Measurements from ENCODE around the gene PAIP2B. TPM values are rescaled to one million over a fixed set of nuclear protein-coding genes. Genes with fewer than 3 reads are reported as not detected.

Gene PAIP2B
- total RNA-seq, 2 donors from 2014 or later: 18.1 to 21.3 TPM

GRCh38 chr2:71150082-71150816 is 76.7 kb downstream of the PAIP2B start:
- H3K9me3 ChIP-seq: no peaks in the 10 kb centered on the region
- no peak for DNase-seq (ENCODE audit: low spot score)
- H3K27me3 ChIP-seq: no peaks in the 10 kb centered on the region
- no peak overlapping the region for H3K27ac ChIP-seq
- H3K36me3 ChIP-seq: peaks cover 57% of the 10 kb centered on the region
- H3K4me1 ChIP-seq: no peaks in the 10 kb centered on the region
- TF ChIP-seq, protein P1, sequence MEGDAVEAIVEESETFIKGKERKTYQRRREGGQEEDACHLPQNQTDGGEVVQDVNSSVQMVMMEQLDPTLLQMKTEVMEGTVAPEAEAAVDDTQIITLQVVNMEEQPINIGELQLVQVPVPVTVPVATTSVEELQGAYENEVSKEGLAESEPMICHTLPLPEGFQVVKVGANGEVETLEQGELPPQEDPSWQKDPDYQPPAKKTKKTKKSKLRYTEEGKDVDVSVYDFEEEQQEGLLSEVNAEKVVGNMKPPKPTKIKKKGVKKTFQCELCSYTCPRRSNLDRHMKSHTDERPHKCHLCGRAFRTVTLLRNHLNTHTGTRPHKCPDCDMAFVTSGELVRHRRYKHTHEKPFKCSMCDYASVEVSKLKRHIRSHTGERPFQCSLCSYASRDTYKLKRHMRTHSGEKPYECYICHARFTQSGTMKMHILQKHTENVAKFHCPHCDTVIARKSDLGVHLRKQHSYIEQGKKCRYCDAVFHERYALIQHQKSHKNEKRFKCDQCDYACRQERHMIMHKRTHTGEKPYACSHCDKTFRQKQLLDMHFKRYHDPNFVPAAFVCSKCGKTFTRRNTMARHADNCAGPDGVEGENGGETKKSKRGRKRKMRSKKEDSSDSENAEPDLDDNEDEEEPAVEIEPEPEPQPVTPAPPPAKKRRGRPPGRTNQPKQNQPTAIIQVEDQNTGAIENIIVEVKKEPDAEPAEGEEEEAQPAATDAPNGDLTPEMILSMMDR (IDR thresholded peaks at IDR 0.05): no peak
- H3K4me3 ChIP-seq: no peak overlapping the region

GRCh38 chr2:71148506-71149063 is 78.3 kb downstream of the PAIP2B start:
- Histone ChIP-seq H3K4me1 (peaks cover 0 to 6% of the 10 kb centered on the region in 2 donors), H3K4me3 (no peak overlapping the region), H3K27ac (no peak overlapping the region), H3K36me3 (peaks cover 73% of the 10 kb centered on the region), H3K9me3 (no peaks in the 10 kb centered on the region), H3K27me3 (no peaks in the 10 kb centered on the region)
- DNase-seq (ENCODE audit: low spot score): no peak
- TF ChIP-seq, protein P1 (IDR thresholded peaks at IDR 0.05): no peak

- H3K36me3 ChIP-seq: peaks cover 87% of the 10 kb centered on the region
- TF ChIP-seq, protein P1 (IDR thresholded peaks at IDR 0.05): no peak
- no peak for DNase-seq (ENCODE audit: low spot score)
- H3K4me1 ChIP-seq: peaks cover 0 to 10% of the 10 kb centered on the region in 2 donors
- H3K27me3 ChIP-seq: no peaks in the 10 kb centered on the region
- no peak overlapping the region for H3K27ac ChIP-seq
- H3K4me3 ChIP-seq: no peak overlapping the region
- H3K9me3 ChIP-seq: no peaks in the 10 kb centered on the region
Measured at GRCh38 chr2:71143782-71144181, 83.1 kb downstream of the PAIP2B start.

DNA sequence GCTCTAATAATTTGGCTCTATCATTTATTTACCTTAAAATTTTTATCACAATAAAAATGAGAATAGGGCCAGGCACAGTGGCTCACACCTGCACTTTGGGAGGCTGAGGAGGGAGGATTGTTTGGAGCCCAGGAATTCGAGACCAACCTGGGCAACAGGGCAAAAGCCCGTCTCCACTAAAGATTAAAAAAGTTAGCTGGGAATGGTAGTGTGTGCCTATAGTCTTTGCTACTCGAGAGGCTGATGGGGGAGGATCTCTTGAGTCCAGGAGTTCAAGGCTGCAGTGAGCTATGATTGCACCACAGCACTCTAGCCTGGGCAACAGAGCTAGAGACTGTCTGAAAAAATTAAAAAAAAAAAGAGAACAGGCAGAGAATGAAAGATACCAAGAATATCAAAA is 90.7 kb downstream of the PAIP2B start:
- peaks cover 0 to 16% of the 10 kb centered on the region in 2 donors for H3K4me1 ChIP-seq
- no peak overlapping the region for H3K27ac ChIP-seq
- TF ChIP-seq, protein P1 (IDR thresholded peaks at IDR 0.05): no peak
- no peaks in the 10 kb centered on the region for H3K9me3 ChIP-seq
- H3K27me3 ChIP-seq: no peaks in the 10 kb centered on the region
- H3K4me3 ChIP-seq: no peak overlapping the region
- peaks cover 76% of the 10 kb centered on the region for H3K36me3 ChIP-seq
- DNase-seq (ENCODE audit: low spot score): no peak

GRCh38 chr2:71133603-71134002 is 93.3 kb downstream of the PAIP2B start:
- peaks cover 52% of the 10 kb centered on the region for H3K36me3 ChIP-seq
- no peak for DNase-seq (ENCODE audit: low spot score)
- TF ChIP-seq, protein P1 (IDR thresholded peaks at IDR 0.05): no peak
- H3K9me3 ChIP-seq: no peaks in the 10 kb centered on the region
- no peaks in the 10 kb centered on the region for H3K27me3 ChIP-seq
- no peak overlapping the region for H3K27ac ChIP-seq
- no peak overlapping the region for H3K4me3 ChIP-seq
- H3K4me1 ChIP-seq: peaks cover 0 to 25% of the 10 kb centered on the region in 2 donors

Other genes with a start within 250 kb of the PAIP2B start
- 1 to 10 TPM in 1 of 2 donors, under 1 TPM in 1; 0.78 to 1.7 TPM for gene ANKRD53, start 248.5 kb downstream of the PAIP2B start, total RNA-seq
- gene TEX261, start 232.2 kb downstream of the PAIP2B start, total RNA-seq: 10 to 100 TPM; 26.7 to 38.0 TPM
- 10 to 100 TPM; 30.4 to 45.5 TPM for gene NAGK, start 158.5 kb downstream of the PAIP2B start, total RNA-seq
- gene MCEE, start 96.9 kb downstream of the PAIP2B start, total RNA-seq: 10 to 100 TPM; 17.2 to 27.5 TPM
- 10 to 100 TPM; 14.0 to 17.3 TPM for gene MPHOSPH10, start 96.5 kb downstream of the PAIP2B start, total RNA-seq
- 10 to 100 TPM; 73.9 to 77.9 TPM for gene ZNF638, start 104.7 kb upstream of the PAIP2B start, total RNA-seq
- gene DYSF, start 226.5 kb upstream of the PAIP2B start, total RNA-seq: 10 to 100 TPM; 31.3 to 52.1 TPM

Data from right atrium auricular region (tissue), 2 donors.